HUES48 (cell line): Measurements from ENCODE around the gene RFTN1.

Experiments
- H3K27ac ChIP-seq: one replicate; pipeline ENCODE4 v1.7.0; 2013; ENCODE audit warnings: low read depth, low read length, inconsistent platforms
- H3K27me3 ChIP-seq: 2 replicates; pipeline ENCODE4 v1.6.1; 2013; ENCODE audit warnings: mild to moderate bottlenecking, low read length; ENCODE audit not compliant: control insufficient read depth, insufficient read depth
- H3K36me3 ChIP-seq: 2 replicates; pipeline ENCODE4 v1.6.1; 2013; ENCODE audit warnings: low read length; ENCODE audit not compliant: control insufficient read depth, insufficient read depth
- H3K4me1 ChIP-seq: 2 replicates; pipeline ENCODE4 v1.6.1; 2013; ENCODE audit warnings: mild to moderate bottlenecking, low read length; ENCODE audit not compliant: control insufficient read depth, insufficient read depth
- H3K4me3 ChIP-seq: 2 replicates; pipeline ENCODE4 v1.5.1; 2013; ENCODE audit warnings: mild to moderate bottlenecking, low read depth, low read length
- H3K9ac ChIP-seq: 2 replicates; pipeline ENCODE4 v1.6.1; 2013; ENCODE audit warnings: mild to moderate bottlenecking, low read depth, low read length, moderate library complexity
- H3K9me3 ChIP-seq: 2 replicates; pipeline ENCODE4 v1.6.1; 2013; ENCODE audit warnings: low read length; ENCODE audit not compliant: control insufficient read depth, insufficient read depth

RFTN1 gene

DNA sequence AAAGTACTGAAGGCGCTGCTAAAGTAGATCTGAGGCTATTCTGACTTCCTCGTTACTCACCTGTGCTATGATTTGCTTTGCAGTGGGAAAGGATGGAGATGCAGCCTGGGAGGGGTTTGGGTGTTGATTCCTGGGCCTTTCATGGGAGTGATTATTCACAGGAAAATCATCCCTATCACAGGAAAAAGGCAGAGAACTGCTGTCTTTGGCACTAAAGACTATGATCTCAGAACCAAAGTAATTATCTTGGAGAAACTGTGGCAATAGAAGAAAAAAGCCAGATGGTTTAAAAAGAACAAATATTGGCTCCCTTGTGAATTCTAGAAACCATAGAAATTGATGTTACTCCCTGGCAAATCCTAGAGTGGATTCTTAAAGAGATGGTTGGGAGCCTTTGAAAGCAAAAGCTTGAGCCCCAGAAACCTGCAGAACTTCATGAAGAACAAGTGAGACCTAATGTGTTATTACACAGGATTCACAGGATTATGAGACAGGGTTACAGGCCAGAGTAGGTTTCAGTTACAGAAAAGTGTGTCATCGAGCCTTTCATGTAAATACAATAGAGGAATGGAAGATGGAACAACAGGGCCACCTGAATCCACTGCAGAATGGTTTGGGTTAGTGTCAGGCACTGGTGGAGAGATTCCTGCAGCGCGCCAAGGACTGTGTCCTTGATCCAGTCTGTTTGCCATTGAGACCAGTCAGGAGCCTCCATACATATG, 162.7 kb downstream of the RFTN1 start:
- no peak overlapping the region for H3K9ac ChIP-seq
- no peak overlapping the region for H3K4me3 ChIP-seq
- peaks cover 22% of the 10 kb centered on the region for H3K4me1 ChIP-seq
- no peaks in the 10 kb centered on the region for H3K36me3 ChIP-seq
- no peaks in the 10 kb centered on the region for H3K27me3 ChIP-seq
- H3K27ac ChIP-seq = no peak overlapping the region
- no peaks in the 10 kb centered on the region for H3K9me3 ChIP-seq

GRCh38 chr3:16349986-16350596, 163.4 kb downstream of the RFTN1 start:
- Histone ChIP-seq H3K27me3 (no peaks in the 10 kb centered on the region), H3K4me3 (no peak overlapping the region), H3K9ac (no peak overlapping the region), H3K27ac (no peak overlapping the region), H3K36me3 (no peaks in the 10 kb centered on the region), H3K4me1 (peaks cover 22% of the 10 kb centered on the region), H3K9me3 (no peaks in the 10 kb centered on the region)

DNA sequence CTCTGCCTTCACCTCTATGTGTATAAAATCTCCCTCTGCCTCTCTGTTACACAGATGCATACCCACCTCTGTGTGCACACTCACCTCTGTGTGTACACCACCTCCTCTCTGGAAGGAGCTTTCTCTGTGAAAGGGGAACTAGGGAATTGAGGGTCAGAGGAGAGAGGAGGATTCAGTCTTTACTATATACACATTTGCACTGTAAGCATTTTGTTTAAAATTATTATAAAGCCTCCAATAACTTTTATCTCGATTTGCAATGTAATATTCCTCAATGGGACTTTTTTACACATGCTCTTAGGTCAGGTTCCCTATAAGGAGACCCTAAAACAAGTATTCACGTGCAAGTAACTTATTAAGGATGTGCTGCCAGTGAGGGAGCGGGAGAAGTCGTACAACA, 166.0 kb downstream of the RFTN1 start:
- H3K36me3 ChIP-seq = no peaks in the 10 kb centered on the region
- H3K4me3 ChIP-seq = no peak overlapping the region
- peaks cover 15% of the 10 kb centered on the region for H3K4me1 ChIP-seq
- H3K27me3 ChIP-seq = no peaks in the 10 kb centered on the region
- no peak overlapping the region for H3K9ac ChIP-seq
- no peak overlapping the region for H3K27ac ChIP-seq
- H3K9me3 ChIP-seq = no peaks in the 10 kb centered on the region

- H3K27me3 ChIP-seq = no peaks in the 10 kb centered on the region
- no peaks in the 10 kb centered on the region for H3K9me3 ChIP-seq
- no peaks in the 10 kb centered on the region for H3K36me3 ChIP-seq
- H3K4me3 ChIP-seq = no peak overlapping the region
- H3K4me1 ChIP-seq = peaks cover 6% of the 10 kb centered on the region; the same call in 1 of the 2 replicates
- no peak overlapping the region for H3K27ac ChIP-seq
- H3K9ac ChIP-seq = no peak overlapping the region
These were observed 167.0 kb downstream of the RFTN1 start for GRCh38 chr3:16346413-16347081.

DNA sequence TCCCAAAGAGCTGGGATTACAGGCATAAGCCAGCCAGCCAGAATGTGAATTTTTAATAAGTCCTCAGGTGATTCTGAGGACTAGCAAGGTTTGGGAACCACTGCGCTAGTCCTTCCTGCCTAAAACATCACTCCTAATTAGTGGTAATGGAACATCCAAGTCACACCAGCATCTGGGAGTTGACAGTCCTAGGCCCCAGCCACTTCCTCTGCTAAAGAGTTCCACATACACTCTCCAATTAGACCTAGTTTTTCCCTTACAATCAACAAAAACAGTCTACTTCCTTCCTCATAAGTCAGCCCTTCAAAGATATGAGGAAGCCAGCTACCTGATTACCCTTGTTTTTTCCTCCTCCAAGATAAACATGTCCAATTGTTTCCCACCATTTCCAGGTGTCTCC, 170.4 kb downstream of the RFTN1 start:
- Histone ChIP-seq H3K9me3 (no peaks in the 10 kb centered on the region), H3K27ac (no peak overlapping the region), H3K4me3 (no peak overlapping the region), H3K36me3 (no peaks in the 10 kb centered on the region), H3K27me3 (no peaks in the 10 kb centered on the region), H3K9ac (no peak overlapping the region), H3K4me1 (peaks cover 3% of the 10 kb centered on the region; the same call in 1 of the 2 replicates)

DNA sequence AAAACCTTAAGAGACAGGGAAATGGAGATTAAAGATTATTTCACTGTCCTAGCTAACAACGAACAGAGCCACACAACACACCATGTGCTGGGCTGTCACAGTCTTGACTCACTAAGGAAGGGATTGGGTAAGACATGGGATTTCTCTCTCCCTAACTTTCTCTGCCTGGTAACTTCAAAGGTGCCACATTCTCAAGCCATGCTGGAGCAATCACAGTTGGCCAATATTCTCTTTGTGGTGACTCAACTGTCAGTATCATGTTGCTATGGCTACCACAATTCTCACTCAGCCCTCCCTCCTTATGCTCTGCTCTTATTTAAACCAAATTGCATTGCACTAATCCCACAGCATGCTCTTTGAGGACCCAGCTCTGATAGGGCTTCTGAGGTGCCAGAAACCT, 174.5 kb downstream of the RFTN1 start:
- Histone ChIP-seq H3K9me3 (no peaks in the 10 kb centered on the region), H3K27me3 (no peaks in the 10 kb centered on the region), H3K4me3 (no peak overlapping the region), H3K27ac (no peak overlapping the region), H3K4me1 (no peaks in the 10 kb centered on the region), H3K36me3 (no peaks in the 10 kb centered on the region; the same call in 1 of the 2 replicates), H3K9ac (no peak overlapping the region)

DNA sequence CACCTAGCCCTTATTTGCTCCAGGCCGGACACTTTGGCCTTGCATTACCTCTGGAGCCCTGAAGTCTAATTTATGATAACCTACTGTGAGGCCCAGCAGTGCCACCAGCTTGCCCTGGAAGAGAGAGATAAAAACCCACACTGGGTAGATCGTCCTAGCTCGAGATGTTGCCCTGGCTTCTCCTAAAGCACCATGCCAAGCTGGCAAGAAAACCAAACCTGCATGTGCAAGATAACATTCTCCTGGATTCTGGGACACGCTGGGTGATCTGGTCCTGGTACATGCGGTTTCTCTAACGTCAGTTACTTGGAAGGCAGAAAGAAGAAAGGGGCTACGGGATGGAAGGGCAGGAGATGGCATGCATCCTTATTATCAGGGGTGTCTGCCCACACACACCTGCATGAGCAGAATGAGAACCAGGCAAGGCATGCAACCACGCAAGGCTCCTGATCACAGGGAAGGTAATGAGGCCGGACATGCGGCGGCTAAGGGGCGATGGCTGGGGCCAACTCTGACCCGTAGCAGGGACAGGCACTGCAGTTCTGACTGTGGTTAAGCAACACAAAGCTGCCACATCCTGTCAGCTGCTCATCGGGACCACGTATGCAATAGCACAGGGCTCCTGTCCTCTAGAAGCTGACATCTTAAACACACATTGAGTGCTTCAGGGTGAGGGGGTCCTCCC, 175.5 kb downstream of the RFTN1 start:
- no peaks in the 10 kb centered on the region; the same call in 1 of the 2 replicates for H3K4me1 ChIP-seq
- H3K4me3 ChIP-seq = no peak overlapping the region
- H3K27me3 ChIP-seq = no peaks in the 10 kb centered on the region
- no peak overlapping the region for H3K27ac ChIP-seq
- H3K9ac ChIP-seq = no peak overlapping the region
- H3K9me3 ChIP-seq = no peaks in the 10 kb centered on the region
- no peaks in the 10 kb centered on the region; the same call in 1 of the 2 replicates for H3K36me3 ChIP-seq

DNA sequence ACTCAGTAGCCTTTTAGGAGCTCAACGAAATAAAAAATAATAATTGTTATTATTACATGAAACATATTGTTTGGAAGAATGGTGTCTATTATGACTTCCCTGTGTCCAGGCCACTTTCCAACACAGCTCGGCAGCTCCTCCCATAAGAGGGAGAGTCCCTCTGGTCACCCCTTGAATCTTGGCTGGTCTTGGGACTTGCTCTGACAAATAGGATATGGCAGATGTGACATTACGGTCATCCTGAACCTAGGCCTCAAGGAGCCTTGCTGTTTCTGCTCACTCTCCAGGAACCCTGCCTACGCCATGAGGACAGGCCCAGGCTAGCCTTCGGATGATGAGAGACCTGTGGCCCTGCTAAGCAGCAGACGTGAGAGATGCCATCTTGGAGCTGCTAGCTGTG, 176.7 kb downstream of the RFTN1 start:
- Histone ChIP-seq H3K4me1 (no peaks in the 10 kb centered on the region; the same call in 1 of the 2 replicates), H3K9ac (no peak overlapping the region), H3K27me3 (no peaks in the 10 kb centered on the region), H3K4me3 (no peak overlapping the region), H3K27ac (no peak overlapping the region), H3K36me3 (no peaks in the 10 kb centered on the region; the same call in 1 of the 2 replicates), H3K9me3 (no peaks in the 10 kb centered on the region)

DNA sequence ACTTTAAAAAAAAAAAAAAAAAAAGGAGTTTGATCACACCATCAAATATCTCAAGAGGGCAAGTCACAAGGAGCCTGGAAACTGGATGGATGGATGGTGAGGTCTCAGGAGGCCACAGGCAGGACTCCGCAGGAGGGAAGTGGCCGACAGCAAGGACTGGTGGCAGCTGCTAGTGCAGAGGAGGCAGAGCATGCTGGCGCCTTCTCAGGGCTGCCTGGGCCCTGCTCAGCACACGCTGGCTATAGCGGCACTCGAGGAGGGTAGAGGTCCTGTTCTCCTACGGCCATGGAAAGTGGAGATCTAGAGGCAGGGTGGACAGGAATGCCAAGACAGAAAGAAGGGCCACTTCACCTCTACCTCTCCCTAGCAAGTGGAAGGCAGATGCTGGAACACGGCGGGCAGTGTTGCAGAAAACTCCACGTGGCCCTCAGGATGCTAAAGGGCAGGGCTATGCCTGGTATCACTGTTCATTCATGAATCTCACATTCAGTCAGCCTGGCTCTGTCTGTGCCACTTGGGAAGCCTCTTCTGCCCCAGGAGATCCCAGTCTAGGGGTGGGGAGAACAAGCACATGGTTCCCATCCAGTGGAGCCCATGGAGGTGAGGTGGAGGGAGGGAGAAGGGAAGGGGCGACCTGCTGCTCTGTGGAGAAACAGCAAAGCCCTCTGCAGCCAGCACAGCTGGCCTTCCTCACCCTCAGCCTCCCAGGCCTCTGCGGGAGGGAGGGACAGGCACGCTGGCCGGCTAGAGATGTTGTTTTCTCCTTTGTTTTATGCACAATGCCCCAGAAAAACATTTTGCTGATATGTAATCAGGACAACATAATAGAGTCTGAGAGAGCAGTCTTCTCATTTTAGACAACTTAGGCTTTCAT, 177.5 kb downstream of the RFTN1 start:
- H3K4me1 ChIP-seq = no peaks in the 10 kb centered on the region; the same call in 1 of the 2 replicates
- no peak overlapping the region for H3K9ac ChIP-seq
- no peak overlapping the region for H3K4me3 ChIP-seq
- H3K27me3 ChIP-seq = no peaks in the 10 kb centered on the region
- H3K9me3 ChIP-seq = peaks cover 7% of the 10 kb centered on the region
- no peak overlapping the region for H3K27ac ChIP-seq
- peaks cover 4% of the 10 kb centered on the region; the same call in 1 of the 2 replicates for H3K36me3 ChIP-seq

DNA sequence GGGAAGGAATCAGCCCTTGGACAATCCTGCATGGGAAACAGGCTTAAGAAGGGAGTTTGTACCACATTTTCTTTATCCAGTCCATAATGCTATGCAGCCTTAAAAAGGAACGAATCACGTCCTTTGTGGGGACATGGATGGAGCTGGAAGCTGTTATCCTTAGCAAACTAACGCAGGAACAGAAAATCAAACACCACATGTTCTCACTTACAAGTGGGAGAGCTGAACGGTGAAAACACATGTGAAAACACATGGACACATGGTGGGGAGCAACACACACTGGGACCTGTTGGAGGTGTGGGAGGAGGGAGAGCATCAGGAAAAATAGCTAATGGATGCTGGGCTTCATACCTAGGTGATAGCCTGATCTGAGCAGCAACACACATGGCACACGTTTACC, 178.2 kb downstream of the RFTN1 start:
- H3K9ac ChIP-seq = no peak overlapping the region
- H3K4me3 ChIP-seq = no peak overlapping the region
- H3K9me3 ChIP-seq = peaks cover 7% of the 10 kb centered on the region
- H3K4me1 ChIP-seq = no peaks in the 10 kb centered on the region; the same call in 1 of the 2 replicates
- no peaks in the 10 kb centered on the region for H3K27me3 ChIP-seq
- H3K27ac ChIP-seq = no peak overlapping the region
- peaks cover 4% of the 10 kb centered on the region; the same call in 1 of the 2 replicates for H3K36me3 ChIP-seq
